ENCODE results near the gene SMC1B.
"Not testable (repeated sequence)": the region's sequence is repeated elsewhere in the genome, so short reads cannot be mapped to it uniquely, and the experiment has no call there.

Gene SMC1B

DNA sequence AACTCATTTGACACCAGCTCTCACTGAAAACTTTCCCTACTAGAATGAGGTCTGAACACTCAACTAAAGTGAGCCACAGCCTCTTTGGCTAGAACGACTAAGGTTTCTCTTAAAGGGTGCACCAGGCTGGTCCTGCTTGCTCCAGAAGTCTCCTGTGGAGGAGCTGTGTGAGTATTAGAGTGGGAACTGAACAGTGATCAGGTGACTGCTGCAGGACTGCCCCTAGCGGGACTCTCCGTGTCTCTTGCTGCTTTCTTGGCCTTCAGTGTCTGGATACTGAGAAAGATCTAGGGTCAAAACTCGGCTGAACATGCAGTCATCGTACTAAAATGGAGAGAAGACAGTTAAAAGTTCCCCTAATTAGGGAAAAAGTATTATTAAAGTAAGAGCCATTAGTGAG is 69.1 kb downstream of the SMC1B start:
- no peak for DNase-seq

DNA sequence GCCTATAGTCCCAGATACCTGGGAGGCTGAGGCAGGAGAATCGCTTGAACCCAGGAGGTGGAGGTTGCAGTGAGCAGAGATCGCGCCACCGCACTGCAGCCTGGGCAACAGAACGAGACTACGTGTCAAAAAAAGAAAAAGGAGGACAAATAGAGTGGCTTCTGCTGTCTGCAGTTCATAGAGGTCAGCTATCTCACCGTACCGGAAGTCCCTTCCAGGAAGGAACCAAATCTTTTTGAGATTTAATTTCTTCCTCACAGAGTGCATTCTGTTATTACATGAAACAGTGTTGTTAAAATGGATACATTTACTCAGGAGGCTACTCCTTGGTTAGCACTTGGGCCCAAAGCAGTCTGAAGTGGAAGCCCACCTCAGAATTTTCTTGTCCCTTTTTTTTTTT is 70.3 kb downstream of the SMC1B start:
- DNase-seq, result no peak

DNA sequence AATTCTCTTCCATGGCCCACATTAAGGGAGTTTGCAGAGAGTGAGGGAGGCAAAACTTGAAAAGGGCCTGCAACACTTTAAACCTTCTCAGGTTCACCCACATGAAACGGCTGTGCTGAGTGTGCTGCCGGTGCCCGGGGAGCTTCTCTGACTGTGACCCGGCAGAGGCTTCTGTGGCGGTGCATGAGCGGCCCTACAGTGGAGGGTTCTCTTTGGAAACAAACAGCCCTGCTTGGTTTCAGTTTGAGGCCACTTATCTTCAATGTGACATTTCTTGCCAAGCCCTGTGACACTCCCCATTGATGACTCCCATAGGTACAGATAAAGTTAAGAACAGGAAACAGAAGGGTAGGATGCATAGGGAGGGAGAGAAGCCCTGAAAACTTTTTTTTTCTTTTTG is 71.9 kb downstream of the SMC1B start:
- DNase-seq, result peak; percentile 41

DNA sequence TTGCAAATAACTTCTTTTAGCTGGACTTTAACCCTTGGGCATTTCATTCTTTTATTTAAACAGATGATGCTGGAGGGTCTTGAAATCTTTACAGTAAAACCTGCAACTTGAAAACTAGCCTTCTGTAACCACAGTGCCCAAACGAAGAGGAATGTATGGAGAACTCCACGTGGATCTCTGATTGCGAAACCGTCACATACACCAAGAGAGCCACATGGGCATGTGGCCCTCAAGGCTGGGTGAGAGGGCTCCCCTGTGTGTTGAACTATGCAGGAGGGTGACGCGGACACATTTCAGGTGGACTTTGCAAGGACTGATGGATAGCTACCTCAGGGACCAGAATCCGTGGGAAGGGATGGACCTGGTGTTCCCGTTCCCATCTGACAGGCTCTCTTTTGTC is 73.1 kb downstream of the SMC1B start:
- no peak for DNase-seq

DNA sequence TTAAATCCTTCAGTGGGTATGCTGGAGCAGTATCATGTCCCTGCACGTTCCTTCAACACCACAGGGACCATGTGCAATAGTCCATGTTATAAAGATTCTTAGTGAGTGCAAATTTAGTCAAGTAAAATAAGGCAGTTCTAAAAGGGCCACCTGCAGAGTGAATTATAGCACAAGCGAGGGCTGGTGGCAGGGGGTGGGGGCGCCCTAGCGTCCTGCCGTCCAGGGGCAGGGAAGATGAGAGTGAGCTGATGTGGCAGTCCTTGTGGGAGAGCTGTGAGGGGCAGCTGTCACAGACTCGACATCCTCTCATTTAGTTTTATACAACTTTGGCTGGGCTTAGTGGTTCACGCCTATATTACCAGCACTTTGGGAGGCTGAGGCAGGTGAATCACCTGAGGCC is 74.6 kb downstream of the SMC1B start:
- DNase-seq, result no peak

DNA sequence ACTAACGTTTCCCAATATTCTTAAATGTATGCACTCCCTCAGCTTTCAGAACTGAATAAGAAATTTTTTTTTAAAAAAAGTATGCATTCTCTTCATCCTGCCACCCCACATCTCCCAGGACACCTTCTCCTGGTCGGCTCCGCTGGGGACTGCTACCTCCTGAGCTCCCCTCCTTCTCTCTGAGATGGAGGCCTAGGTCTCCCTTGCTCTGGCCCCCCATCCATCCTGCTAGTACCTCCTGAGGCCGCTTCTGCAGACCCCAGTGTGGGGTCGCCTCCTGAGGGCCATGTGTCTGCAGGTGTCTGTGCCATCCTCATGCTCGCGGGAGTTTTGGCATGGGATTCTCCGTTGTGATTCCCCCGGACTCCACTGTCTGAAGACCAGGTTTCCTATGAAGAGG is 75.9 kb downstream of the SMC1B start:
- no peak for DNase-seq

DNA sequence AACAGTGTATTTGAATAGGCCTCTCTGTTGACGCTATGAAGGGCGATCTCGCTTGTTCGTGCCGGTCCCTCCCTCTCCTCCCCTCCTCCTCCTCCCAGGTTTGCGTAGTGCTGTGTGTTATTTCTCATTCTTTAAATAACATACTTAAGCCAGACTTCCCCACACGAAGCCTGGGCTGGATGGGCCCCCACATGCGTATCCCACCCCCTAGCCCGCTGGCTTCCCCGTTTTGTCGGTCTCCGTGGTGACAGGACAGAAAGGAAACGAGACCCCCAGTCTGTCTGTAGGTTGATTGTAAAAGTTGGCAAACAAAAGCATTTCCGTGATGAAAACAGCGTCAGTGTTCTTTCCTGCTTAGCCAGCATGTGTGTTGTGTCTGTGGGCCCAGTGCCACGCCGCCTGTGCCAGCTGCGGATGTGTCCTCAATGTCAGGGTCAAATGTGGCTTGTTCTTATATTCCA is 76.4 kb downstream of the SMC1B start:
- DNase-seq, result no peak

DNA sequence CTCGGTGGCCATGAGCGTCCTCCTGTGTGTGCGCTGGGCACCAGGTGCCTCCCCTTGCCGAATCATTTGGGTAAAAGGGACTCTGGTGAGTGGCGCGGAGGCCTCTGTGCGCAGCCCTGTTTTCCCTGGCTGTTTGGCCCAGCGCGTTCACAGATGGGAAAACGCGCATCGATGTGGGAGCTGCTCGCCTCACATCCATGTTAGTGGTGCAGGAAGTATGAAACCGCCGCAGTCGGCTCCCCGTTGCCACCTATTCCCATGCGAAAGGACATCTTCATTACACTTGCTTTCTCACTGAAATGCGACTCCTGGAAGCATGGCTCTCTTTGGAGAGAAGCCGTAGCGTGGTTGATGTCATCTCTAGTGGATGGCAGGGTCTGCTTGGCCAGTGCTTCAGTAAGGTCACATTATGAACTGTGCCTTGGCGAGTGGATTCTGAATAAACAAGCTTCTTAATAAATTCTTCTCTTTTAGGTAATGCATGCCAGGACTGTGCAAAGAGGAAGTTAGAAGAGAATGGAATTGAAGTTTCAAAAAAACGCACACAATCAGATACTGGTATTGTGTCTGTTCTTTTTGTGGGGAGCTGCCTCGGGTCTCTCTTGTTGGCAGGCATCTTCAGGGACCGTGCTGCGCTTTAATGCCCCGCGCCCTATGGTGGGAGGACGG is 77.4 kb downstream of the SMC1B start:
- DNase-seq, result no peak

DNA sequence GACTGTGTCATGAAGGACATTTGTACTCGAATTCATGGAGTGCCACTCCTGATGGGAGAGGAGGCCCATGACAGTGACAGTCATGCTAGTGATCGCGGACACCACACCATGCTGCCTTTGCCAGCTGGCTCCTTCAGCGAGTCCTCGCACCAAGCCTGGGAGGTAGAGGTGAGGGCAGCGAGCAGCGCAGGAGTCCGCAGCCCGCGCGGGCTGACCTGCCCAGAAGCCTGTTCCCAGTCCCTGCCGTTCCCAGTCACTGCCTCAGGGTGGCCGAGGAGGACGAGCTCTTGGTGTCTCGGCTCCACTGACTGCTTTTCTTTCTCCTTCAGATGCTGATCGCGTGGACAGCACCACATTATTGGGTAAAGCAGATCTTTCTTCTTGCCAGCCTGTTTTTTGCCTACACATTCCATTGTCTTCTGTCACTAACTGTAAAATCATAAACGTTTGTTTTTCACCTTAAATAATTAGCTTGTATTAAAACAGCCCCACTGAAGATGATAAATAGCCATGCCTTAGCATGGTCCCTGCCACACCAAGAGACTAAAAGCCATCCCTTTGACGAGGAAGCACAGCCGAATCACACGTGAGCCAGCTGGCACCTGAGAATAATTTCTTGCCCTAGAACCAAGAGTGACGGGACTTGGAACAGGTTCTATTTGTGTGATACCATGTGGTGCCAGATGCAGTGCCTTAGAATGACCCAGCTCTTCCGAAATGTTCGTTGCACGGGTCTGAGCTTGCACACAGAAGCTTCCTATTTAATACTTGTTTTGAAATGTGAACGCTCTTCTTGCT is 78.2 kb downstream of the SMC1B start:
- DNase-seq, result no peak

DNA sequence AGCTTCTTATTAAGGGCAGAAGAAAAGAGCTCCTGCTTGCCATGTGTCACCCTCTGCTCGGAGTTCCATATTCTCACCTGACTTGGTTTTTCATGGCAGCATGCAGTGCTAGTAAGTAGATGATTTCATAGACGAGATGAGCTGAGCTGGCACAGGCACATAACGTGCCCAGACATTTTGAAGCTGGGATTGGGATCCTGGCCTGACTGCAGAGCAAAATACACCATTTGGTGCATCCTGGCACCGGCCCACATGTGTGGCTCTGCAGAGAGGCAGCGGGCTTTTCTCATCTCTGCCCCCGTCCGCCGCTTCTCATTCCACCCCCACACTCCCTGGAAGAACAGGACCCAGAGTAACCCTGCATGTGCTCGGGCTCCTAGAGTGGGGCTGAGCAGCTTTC is 78.9 kb downstream of the SMC1B start:
- no peak for DNase-seq

DNA sequence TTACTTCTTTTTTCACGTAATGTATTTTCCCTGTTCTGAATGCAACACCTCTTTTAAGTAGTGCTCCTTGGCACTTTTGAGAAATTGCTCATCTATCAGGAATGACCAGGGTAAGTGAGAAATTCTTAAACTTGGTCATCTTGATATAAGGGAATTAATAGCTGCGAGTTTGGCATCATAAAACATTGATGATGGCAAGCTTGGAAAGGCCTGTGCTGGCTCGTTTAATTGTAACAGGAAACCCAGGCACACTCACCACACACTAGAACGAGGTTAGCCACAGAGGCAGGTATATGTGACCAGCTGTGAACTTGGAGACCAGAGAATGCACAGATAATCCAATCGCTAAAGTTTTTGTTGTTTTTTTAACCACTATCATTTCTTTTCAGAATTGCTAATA is 79.3 kb downstream of the SMC1B start:
- no peak for DNase-seq

DNA sequence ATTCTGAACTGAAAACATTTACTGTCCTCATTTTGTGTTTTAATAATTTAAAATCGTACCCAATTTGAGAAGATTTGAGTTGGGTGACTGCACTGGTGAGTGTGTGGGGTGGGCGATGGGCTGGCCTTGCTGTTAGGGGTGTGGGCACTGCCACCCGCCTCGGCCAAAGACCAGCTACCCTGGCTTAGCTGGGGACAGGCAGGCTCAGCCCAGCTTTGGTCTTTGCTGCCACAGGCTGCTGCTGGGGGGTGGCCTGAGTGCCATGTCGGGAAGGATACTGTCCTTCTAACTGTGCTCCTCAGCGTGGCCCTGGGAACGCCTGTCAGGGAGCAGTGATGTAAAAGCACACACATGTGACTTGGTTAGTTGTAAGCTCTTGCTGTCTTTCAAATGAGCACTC is 81.4 kb downstream of the SMC1B start:
- DNase-seq, result no peak

DNA sequence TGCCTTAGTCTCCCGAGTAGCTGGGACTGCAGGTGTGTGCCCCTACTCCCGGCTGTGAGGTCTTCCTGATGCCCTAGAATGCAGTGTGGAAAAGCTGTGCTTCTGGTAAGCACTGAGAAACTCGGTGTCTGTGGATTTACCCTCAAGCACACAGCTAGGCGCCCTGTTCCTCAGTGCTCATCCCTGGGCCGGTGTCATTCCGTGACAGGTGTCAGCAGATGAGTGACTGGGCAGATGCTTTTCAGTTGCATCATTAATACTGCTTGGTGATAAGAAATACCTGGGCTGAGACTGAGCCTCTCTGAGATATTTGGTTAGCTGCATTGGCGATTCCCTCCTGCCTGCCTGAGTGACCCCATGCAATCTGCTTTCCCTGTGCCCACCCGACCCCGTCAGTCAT is 81.9 kb downstream of the SMC1B start:
- no peak for DNase-seq

DNA sequence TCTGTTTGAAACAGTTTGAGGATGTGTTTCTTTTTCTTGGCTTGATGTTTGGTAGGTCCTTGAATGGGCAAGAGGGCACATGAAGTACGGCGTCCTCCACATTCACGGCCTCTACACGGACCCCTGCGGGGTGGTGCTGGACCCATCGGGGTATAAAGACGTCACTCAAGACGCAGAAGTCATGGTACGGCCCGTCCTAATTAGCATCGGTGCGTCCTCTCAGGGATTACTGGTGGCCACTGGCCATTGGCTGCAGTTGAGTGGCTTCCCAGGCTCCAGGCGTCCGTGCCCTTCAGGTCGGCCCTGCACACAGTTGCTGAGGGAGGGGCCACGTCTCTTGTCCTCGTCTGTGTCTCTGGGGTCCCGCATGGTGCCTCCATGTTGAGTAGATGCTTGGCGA is 82.9 kb downstream of the SMC1B start:
- DNase-seq, result no peak

DNA sequence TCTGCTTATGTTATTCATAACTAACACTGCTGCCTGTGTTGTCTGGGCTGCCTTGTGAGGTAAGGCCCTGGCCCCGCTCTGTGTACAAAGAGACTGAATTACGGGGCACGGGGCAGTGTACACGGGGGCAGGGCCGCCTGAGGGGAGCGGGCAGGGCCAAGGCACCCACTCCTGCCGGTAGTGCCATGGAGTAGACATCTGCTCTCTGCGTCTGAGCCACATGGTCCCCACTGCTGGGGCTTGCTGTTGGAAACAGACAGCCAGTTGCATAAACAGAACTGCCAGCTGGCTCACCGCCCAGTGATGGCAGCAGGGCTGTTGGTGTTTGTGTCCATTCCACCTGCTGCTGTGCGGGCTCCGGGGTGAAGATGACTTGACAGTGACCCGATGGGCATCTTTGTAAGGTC is 83.9 kb downstream of the SMC1B start:
- DNase-seq, result no peak

DNA sequence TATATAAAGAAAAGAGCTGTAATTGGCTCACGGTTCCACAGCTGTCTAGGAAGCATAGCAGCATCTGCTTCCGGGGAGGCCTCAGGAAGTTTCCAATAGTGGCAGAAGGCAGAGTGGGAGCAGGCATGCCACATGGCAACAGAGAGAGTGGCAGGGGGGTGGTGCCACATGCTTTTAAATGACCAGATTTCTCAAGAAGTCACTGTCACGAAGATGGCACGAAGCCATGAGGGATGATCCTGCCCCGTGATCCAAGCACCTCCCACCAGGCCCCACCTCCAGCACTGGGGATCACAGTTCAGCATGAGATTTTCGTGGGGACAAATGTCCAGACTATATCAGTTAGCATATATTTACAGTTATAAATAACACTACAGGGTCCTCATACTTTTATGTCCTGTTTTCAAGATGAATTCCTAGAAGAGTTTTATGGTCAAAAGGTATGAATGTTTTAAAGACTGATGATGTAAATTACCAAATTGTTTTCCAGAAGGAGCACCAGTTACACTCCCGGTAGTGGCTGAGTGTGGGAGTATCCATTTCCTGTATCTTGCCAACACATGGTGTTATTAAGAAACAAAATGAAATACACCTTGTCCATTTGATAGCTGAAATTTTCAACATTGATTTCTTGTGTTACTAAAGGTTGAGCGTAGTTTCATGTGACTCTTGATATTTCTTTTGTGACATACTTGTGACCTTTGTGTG is 84.4 kb downstream of the SMC1B start:
- DNase-seq, result no peak

DNA sequence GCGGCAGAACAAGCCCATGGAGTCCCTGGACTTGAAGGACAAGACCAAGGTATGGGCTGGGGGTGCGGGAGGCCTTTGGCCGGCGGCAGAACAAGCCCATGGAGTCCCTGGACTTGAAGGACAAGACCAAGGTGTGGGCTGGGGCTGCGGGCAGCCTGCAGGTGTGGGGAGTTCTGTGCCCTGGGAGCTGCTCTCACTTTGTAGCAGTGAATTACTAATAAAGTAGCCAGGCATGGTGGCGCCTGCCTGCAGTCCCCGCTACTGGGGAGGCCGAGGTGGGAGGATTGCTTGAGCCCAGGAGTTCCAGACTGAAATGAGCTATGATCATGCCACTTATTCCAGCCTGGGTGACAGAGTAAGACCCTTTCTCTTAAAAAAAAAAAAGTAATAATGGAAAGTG is 85.1 kb downstream of the SMC1B start:
- not testable (repeated sequence) for DNase-seq

DNA sequence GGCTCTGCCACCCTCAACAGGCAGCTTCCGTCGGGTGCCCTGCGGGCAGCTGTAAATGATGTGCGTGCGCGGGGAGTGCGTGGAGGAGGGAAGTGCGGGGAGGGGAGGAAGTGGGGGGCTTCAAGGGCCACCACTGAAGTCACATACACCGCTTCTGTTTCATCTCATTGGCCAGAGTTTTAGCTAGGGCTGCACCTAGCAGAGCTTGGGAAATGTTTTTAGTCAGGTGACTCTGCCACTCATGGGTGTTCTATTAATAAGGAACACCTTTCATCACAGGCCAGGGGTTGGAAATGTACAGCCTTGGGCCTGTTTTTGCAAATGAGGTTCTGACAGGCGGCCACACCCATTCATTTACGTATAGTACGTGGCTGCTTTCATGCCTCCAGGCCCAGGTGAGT is 89.1 kb downstream of the SMC1B start:
- DNase-seq, result no peak

DNA sequence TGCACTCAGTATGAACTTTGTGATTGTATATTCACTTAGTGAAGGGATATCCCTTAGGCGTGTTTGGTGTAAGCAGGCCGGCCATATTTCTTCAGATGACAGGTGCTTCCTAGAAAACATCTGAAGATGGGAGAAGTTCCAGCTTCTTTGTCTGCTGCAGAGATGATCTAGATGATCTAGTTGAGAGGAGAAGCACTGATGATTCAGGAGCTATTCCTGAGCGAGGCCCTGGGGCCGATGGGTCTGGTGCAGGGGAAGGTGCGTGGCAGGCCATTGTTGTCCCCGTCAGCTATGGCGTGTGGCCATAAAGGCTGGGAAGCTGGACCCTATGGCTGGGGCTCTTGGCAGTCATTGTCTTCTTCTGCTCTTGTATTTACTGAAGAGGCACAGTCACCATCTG is 89.7 kb downstream of the SMC1B start:
- no peak for DNase-seq

DNA sequence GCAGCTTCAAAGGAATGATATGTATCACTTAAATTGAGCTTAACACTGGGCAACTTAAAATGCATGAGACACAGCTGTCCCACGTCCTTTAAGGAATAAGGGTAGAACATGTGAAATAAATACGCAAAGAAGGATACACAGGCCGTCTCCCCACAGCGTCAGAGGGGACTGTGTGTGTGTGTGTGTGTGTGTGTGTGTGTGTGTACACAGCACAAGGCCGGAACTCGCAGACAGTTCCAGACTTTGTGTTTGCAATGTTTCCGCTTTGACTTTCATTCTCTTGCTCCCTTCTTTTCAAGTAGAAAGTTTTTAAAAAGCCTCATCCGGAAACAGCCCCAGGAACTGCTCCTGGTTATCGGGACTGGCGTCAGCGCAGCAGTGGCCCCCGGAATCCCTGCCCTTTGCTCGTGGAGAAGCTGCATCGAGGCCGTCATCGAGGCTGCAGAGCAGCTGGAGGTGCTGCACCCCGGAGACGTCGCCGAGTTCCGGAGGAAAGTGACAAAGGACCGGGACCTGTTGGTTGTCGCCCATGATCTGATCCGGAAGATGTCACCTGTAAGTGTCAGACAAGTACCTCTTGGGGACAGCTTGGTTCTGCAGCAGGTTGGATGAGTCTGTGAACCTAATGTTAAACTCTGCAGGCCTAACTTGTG is 90.4 kb downstream of the SMC1B start:
- DNase-seq, result no peak

DNA sequence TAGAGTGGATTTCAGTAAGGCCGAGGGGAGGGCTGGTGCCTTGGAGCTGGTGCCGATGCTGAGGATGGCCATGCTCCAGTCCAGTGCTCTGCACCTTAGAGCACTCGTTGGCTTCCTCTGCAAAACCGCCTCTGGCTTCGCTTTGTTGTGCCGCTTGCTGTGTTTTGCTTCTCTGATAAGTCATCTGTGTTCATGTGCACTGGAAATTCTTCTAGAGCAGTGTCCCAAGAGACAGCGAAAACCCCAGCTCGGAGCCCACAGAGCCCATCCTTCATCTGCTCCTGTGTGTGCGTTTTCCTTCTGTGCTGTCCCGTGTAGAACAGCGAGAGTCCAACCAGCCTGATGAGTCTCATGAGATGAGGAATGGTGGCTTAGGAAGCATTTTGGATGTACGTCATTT is 91.6 kb downstream of the SMC1B start:
- DNase-seq, result no peak

DNA sequence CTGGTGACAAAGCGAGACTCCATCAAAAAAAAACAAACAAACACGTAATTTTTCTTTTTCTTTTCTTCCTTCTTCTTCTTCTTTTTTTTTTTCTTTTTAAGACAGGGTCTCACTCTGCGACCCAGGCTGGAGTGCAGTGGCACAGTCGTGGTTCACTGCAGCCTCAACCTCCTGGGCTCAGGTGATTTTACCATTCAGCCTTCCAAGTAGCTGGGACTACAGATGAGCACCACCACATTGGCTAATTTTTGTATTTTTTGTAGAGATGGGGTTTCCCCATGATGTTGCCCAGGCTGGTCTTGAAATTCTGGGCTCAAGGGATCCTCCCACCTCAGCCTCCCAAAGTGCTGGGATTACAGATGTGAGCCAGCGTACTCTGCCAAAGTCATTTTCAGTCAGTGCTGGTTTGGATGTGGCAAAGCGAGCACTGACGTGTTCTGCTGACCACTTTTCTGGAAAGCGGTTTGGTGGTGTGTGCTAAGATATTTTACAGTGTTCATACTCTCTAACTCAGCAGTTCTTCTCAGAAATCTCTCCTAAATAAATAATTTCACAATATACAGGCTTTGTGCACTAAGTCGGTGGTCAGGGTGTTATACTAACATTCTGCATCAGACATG is 92.9 kb downstream of the SMC1B start:
- peak; percentile 41 for DNase-seq

DNA sequence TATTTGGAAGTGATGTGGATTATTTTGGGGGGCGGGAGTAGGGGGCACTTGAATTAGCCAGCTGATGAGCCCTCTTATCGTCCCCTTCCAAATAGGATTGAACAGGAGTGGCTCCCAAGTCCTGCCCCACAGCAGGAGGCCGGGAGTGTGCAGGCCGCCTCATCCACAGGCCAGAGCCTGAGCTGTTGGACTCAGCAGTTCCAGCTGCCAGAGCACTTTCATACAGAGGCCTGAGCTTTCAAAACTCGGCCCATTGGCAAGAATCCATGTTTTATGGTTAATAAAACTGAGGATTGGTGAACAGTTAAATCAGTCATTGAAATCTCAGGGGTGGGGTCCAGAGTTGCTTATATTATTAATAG is 94.1 kb downstream of the SMC1B start:
- DNase-seq, result no peak
